BE2C (cell line): ENCODE measurements around the gene NFASC.
A peak's percentile ranks its signal among the peaks of the same experiment; 100 is the strongest.

Experiments used
- DNase-seq: peaks from one replicate; pipeline ENCODE4 v3.0.0-alpha.2; 2020
- H3K27me3 ChIP-seq: fragments of 250-450 bp; sonication (Bioruptor Pico); 2 replicates; pipeline ENCODE4 v1.5.1; 2020; ENCODE audit warnings: mild to moderate bottlenecking
- H3K36me3 ChIP-seq: fragments of 250-450 bp; sonication (Bioruptor Pico); 2 replicates; pipeline ENCODE4 v1.5.1; 2020; ENCODE audit warnings: mild to moderate bottlenecking
- H3K4me1 ChIP-seq: fragments of 250-450 bp; sonication (Bioruptor Pico); 2 replicates; pipeline ENCODE4 v1.5.1; 2020
- H3K4me3 ChIP-seq: 2 replicates; pipeline ENCODE4 v1.5.1; 2011; ENCODE audit warnings: low read depth, low read length
- H3K9me3 ChIP-seq: fragments of 250-450 bp; sonication (Bioruptor Pico); 2 replicates; pipeline ENCODE4 v1.5.1; 2020
- TF ChIP-seq, protein P1 (sequence below): IDR thresholded peaks from 2 replicates; pipeline ENCODE4 v1.5.1; 2012; ENCODE audit warnings: mild to moderate bottlenecking, low read depth, low read length

NFASC gene

DNA sequence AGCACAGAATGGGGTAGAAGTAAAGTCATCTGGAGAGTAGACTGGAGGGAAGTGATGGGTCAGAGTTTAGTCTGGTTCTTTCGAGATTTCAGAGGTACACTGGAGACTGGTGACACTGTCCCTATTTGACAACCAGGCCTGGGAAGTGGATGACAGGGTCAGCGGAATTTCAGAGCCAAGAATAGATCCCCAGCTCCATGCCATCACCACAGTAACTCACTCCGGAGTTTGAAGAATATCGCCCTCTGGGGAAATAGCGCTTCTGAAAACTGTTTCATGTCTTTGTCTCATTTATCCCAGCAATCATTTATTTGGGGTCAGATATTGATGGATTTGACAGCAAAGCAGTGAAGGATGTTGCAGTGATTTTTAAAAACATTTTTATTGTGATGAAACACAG lies 7.6 kb upstream of the NFASC start:
- TF ChIP-seq, protein P1, sequence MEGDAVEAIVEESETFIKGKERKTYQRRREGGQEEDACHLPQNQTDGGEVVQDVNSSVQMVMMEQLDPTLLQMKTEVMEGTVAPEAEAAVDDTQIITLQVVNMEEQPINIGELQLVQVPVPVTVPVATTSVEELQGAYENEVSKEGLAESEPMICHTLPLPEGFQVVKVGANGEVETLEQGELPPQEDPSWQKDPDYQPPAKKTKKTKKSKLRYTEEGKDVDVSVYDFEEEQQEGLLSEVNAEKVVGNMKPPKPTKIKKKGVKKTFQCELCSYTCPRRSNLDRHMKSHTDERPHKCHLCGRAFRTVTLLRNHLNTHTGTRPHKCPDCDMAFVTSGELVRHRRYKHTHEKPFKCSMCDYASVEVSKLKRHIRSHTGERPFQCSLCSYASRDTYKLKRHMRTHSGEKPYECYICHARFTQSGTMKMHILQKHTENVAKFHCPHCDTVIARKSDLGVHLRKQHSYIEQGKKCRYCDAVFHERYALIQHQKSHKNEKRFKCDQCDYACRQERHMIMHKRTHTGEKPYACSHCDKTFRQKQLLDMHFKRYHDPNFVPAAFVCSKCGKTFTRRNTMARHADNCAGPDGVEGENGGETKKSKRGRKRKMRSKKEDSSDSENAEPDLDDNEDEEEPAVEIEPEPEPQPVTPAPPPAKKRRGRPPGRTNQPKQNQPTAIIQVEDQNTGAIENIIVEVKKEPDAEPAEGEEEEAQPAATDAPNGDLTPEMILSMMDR: 0 out of 2 replicates have a peak, but pooled peaks have one; percentile 8
- H3K36me3 ChIP-seq: no peaks in the 10 kb centered on the region
- H3K9me3 ChIP-seq: no peaks in the 10 kb centered on the region
- no peaks in the 10 kb centered on the region for H3K27me3 ChIP-seq
- peaks cover 5% of the 10 kb centered on the region for H3K4me1 ChIP-seq
- no peak for DNase-seq
- H3K4me3 ChIP-seq: no peak overlapping the region

DNA sequence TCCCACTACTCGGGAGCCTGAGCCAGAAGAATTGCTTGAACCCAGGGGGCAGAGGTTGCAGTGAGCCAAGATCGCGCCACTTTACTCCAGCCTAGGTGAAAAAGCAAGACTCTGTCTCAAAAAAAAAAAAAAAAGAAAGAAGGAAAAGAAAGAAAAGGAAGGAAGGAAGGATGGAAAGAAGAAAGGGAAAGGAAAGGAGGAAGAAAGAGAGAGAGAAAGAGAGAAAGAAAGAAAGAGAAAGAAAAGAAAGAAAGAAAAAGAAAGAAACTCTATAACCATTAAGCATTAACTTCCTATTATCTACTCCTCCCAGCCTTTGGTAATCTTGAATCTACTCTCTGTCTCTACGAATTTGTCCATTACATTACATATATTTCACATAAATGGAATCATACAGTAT lies 6.9 kb upstream of the NFASC start:
- TF ChIP-seq, protein P1: no peak
- DNase-seq: no peak
- H3K36me3 ChIP-seq: no peaks in the 10 kb centered on the region
- no peaks in the 10 kb centered on the region for H3K27me3 ChIP-seq
- no peaks in the 10 kb centered on the region for H3K9me3 ChIP-seq
- no peak overlapping the region for H3K4me3 ChIP-seq
- H3K4me1 ChIP-seq: peaks cover 5% of the 10 kb centered on the region

DNA sequence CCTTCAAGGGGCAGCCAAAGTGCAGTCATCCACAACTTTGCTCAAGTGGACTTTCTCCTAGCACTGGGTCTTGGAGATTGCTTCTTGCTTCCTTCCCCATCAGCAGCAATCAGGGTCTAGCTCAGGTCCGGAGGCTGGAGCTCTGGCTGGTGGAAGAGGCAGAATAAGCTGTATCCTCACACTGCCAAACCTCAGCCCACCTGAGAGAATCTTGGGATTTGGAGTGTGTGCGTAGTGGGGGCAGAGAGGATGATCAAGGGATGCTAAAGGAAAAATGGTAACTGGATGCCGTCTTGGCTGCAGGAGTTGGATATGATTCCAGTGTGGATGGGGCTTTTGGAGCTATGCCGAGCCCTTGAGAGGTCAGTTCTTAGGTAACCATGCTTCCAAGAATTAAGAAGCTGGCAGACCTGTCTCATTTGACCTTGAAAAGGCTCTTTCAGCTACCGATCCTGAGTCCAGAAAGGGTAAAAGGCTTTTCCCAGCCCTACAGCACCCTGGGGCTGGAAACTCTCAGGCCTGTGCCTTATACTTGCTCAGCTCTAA lies 4.5 kb upstream of the NFASC start:
- Histone ChIP-seq H3K27me3 (no peaks in the 10 kb centered on the region), H3K4me1 (no peaks in the 10 kb centered on the region; the same call in 1 of the 2 replicates), H3K9me3 (no peaks in the 10 kb centered on the region), H3K4me3 (no peak overlapping the region), H3K36me3 (no peaks in the 10 kb centered on the region)
- no peak for DNase-seq
- TF ChIP-seq, protein P1: no peak

DNA sequence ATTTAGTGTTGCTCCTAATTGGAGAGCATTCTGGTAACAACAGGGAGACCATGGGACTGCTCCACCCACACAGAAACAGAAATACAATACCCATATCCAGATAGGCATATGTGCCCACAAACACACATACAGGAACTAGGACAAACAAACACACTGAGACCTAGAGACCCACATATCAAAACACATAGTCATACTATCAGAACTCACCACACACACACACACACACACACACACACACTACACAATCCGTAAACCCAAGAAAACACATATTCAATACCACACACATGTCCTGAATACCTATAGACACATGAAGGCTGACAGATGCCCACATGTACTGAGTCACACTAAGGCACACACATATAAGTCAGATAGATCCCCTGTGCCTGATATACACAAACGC lies 3.5 kb upstream of the NFASC start:
- Histone ChIP-seq H3K9me3 (no peaks in the 10 kb centered on the region), H3K4me3 (no peak overlapping the region), H3K4me1 (no peaks in the 10 kb centered on the region; the same call in 1 of the 2 replicates), H3K36me3 (no peaks in the 10 kb centered on the region), H3K27me3 (no peaks in the 10 kb centered on the region)
- TF ChIP-seq, protein P1: no peak
- DNase-seq: no peak

DNA sequence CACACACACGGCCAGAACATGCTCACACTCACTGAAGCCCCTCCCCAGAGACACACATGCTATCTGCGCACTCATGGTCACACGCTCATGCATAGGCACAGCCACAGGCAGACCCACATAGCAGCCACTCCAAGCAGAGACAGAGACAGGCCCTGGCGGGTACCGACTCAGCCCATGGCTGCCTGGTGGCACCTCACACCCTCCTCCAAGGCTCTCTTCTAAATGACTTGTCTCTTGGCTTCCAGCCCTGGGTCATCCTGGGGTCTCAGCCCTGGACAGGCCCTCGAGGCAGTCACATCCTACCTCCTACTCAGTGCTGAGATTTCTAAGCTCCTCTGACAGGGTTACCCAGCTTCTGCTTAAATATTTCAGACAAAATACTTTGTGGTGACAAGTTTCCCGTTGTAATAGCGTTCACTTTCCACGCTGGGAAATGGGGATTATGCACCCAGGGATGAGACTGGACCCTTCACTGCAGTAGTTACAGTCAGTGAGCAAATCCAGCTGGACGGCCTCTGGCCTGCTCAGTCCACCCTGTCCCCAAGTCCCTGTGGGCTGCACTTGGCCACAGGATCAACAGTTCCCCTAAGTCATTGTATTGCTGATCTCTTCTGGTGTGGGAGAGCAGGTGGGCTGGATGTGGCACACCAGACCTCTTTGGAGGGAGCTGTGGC lies 2.9 kb upstream of the NFASC start:
- no peak for DNase-seq
- H3K27me3 ChIP-seq: no peaks in the 10 kb centered on the region
- no peak overlapping the region for H3K4me3 ChIP-seq
- TF ChIP-seq, protein P1: no peak
- no peaks in the 10 kb centered on the region for H3K9me3 ChIP-seq
- H3K4me1 ChIP-seq: no peaks in the 10 kb centered on the region; the same call in 1 of the 2 replicates
- H3K36me3 ChIP-seq: no peaks in the 10 kb centered on the region

DNA sequence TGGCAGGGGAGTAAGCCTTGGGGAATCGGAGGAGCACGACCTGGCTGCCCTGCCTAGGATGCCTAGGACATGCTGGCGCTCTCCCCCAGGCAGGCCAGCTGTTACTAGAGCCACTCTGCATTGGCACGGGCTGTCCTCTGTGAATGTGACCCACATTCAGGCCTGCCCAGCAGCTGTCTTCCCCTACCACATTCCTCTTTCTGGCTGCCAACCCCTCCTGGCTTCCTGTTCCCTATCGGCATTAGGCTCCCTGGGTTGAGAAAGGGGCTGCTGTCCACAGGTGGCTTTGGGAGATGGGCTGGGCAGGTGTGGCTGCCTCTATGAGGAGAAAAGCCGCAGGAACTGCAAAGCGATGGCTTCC lies 2.3 kb upstream of the NFASC start:
- Histone ChIP-seq H3K4me3 (no peak overlapping the region), H3K36me3 (no peaks in the 10 kb centered on the region), H3K9me3 (no peaks in the 10 kb centered on the region), H3K4me1 (no peaks in the 10 kb centered on the region; the same call in 1 of the 2 replicates), H3K27me3 (no peaks in the 10 kb centered on the region)
- no peak for DNase-seq
- TF ChIP-seq, protein P1: no peak
